ENCODE measurements around the gene PXDC1.

- TF ChIP-seq CTCF (IDR thresholded peaks at IDR 0.05): no peak
- TF ChIP-seq POLR2AphosphoS5 (IDR thresholded peaks at IDR 0.05): no peak
Observed at GRCh38 chr6:3781504-3781903, 30.0 kb upstream of the PXDC1 start.
